ENCODE results near the gene RALA.
"Not testable (repeated sequence)": the region's sequence is repeated elsewhere in the genome, so short reads cannot be mapped to it uniquely, and the experiment has no call there.

Gene RALA

GRCh38 chr7:39647816-39648215, 24.4 kb downstream of the RALA start:
- no peak overlapping the region for H3K4me3 Mint-ChIP-seq
- H3K27ac Mint-ChIP-seq, result no peak overlapping the region
- peaks cover 60% of the 10 kb centered on the region for H3K4me1 Mint-ChIP-seq (ENCODE audit: low read depth)
- peaks cover 13% of the 10 kb centered on the region for H3K36me3 Mint-ChIP-seq (ENCODE audit: low read depth)
- H3K9me3 Mint-ChIP-seq, result no peaks in the 10 kb centered on the region
- no peaks in the 10 kb centered on the region for H3K27me3 Mint-ChIP-seq

GRCh38 chr7:39650676-39651075, 27.3 kb downstream of the RALA start:
- H3K9me3 Mint-ChIP-seq, result no peaks in the 10 kb centered on the region
- H3K36me3 Mint-ChIP-seq (ENCODE audit: low read depth), result peaks cover 22% of the 10 kb centered on the region
- H3K4me3 Mint-ChIP-seq, result no peak overlapping the region
- no peaks in the 10 kb centered on the region for H3K27me3 Mint-ChIP-seq
- H3K27ac Mint-ChIP-seq, result no peak overlapping the region
- H3K4me1 Mint-ChIP-seq (ENCODE audit: low read depth), result peaks cover 44% of the 10 kb centered on the region

GRCh38 chr7:39651265-39651664, 27.9 kb downstream of the RALA start:
- H3K9me3 Mint-ChIP-seq, result no peaks in the 10 kb centered on the region
- no peak overlapping the region for H3K4me3 Mint-ChIP-seq
- H3K36me3 Mint-ChIP-seq (ENCODE audit: low read depth), result peaks cover 28% of the 10 kb centered on the region
- H3K27ac Mint-ChIP-seq, result no peak overlapping the region
- no peaks in the 10 kb centered on the region for H3K27me3 Mint-ChIP-seq
- H3K4me1 Mint-ChIP-seq (ENCODE audit: low read depth), result peaks cover 48% of the 10 kb centered on the region

GRCh38 chr7:39656415-39656814, 33.0 kb downstream of the RALA start:
- Mint-ChIP-seq H3K4me3 (no peak overlapping the region), H3K9me3 (no peaks in the 10 kb centered on the region), H3K27ac (no peak overlapping the region), H3K27me3 (no peaks in the 10 kb centered on the region), H3K36me3 (ENCODE audit: low read depth) (peaks cover 37% of the 10 kb centered on the region), H3K4me1 (ENCODE audit: low read depth) (peaks cover 22% of the 10 kb centered on the region)

- H3K27ac Mint-ChIP-seq, result no peak overlapping the region
- peaks cover 11% of the 10 kb centered on the region for H3K9me3 Mint-ChIP-seq
- no peak overlapping the region for H3K4me3 Mint-ChIP-seq
- peaks cover 27% of the 10 kb centered on the region for H3K4me1 Mint-ChIP-seq (ENCODE audit: low read depth)
- H3K27me3 Mint-ChIP-seq, result no peaks in the 10 kb centered on the region
- peaks cover 62% of the 10 kb centered on the region for H3K36me3 Mint-ChIP-seq (ENCODE audit: low read depth)
These were observed 36.1 kb downstream of the RALA start for GRCh38 chr7:39659356-39660013.

- peaks cover 61% of the 10 kb centered on the region for H3K36me3 Mint-ChIP-seq (ENCODE audit: low read depth)
- peaks cover 11% of the 10 kb centered on the region for H3K9me3 Mint-ChIP-seq
- no peaks in the 10 kb centered on the region for H3K27me3 Mint-ChIP-seq
- H3K27ac Mint-ChIP-seq, result no peak overlapping the region
- H3K4me3 Mint-ChIP-seq, result no peak overlapping the region
- H3K4me1 Mint-ChIP-seq (ENCODE audit: low read depth), result peaks cover 23% of the 10 kb centered on the region
These were observed 38.6 kb downstream of the RALA start for GRCh38 chr7:39661960-39662359.

- Mint-ChIP-seq H3K4me1 (ENCODE audit: low read depth) (peaks cover 28% of the 10 kb centered on the region), H3K27me3 (no peaks in the 10 kb centered on the region), H3K36me3 (ENCODE audit: low read depth) (peaks cover 65% of the 10 kb centered on the region), H3K27ac (no peak overlapping the region), H3K4me3 (no peak overlapping the region), H3K9me3 (peaks cover 11% of the 10 kb centered on the region)
These were observed 39.9 kb downstream of the RALA start for GRCh38 chr7:39663263-39663662.

- Mint-ChIP-seq H3K36me3 (ENCODE audit: low read depth) (peaks cover 65% of the 10 kb centered on the region), H3K27ac (no peak overlapping the region), H3K4me3 (no peak overlapping the region), H3K4me1 (ENCODE audit: low read depth) (peaks cover 29% of the 10 kb centered on the region), H3K27me3 (no peaks in the 10 kb centered on the region), H3K9me3 (peaks cover 11% of the 10 kb centered on the region)
These were observed 40.7 kb downstream of the RALA start for GRCh38 chr7:39664057-39664456.

- Mint-ChIP-seq H3K4me3 (no peak overlapping the region), H3K27me3 (no peaks in the 10 kb centered on the region), H3K36me3 (ENCODE audit: low read depth) (peaks cover 64% of the 10 kb centered on the region), H3K27ac (no peak overlapping the region), H3K4me1 (ENCODE audit: low read depth) (peaks cover 32% of the 10 kb centered on the region), H3K9me3 (peaks cover 11% of the 10 kb centered on the region)
These were observed 41.2 kb downstream of the RALA start for GRCh38 chr7:39664585-39664984.

- peaks cover 50% of the 10 kb centered on the region for H3K36me3 Mint-ChIP-seq (ENCODE audit: low read depth)
- no peak overlapping the region for H3K27ac Mint-ChIP-seq
- peaks cover 11% of the 10 kb centered on the region for H3K9me3 Mint-ChIP-seq
- H3K27me3 Mint-ChIP-seq, result no peaks in the 10 kb centered on the region
- H3K4me1 Mint-ChIP-seq (ENCODE audit: low read depth), result peaks cover 35% of the 10 kb centered on the region
- no peak overlapping the region for H3K4me3 Mint-ChIP-seq
These were observed 43.2 kb downstream of the RALA start for GRCh38 chr7:39666562-39666961.

GRCh38 chr7:39667341-39667923, 44.1 kb downstream of the RALA start:
- peaks cover 41% of the 10 kb centered on the region for H3K36me3 Mint-ChIP-seq (ENCODE audit: low read depth)
- H3K4me1 Mint-ChIP-seq (ENCODE audit: low read depth), result peaks cover 32% of the 10 kb centered on the region
- peak overlapping the region; percentile 50 for H3K27ac Mint-ChIP-seq
- no peaks in the 10 kb centered on the region for H3K27me3 Mint-ChIP-seq
- peaks cover 8% of the 10 kb centered on the region for H3K9me3 Mint-ChIP-seq
- no peak overlapping the region for H3K4me3 Mint-ChIP-seq

GRCh38 chr7:39668280-39668679, 44.9 kb downstream of the RALA start:
- H3K4me3 Mint-ChIP-seq, H3K9me3 Mint-ChIP-seq, H3K27me3 Mint-ChIP-seq, H3K27ac Mint-ChIP-seq: not testable (repeated sequence)
- Mint-ChIP-seq H3K36me3 (ENCODE audit: low read depth) (peaks cover 32% of the 10 kb centered on the region), H3K4me1 (ENCODE audit: low read depth) (peaks cover 35% of the 10 kb centered on the region)

- H3K9me3 Mint-ChIP-seq, result no peaks in the 10 kb centered on the region
- peaks cover 30% of the 10 kb centered on the region for H3K4me1 Mint-ChIP-seq (ENCODE audit: low read depth)
- no peaks in the 10 kb centered on the region for H3K27me3 Mint-ChIP-seq
- H3K36me3 Mint-ChIP-seq (ENCODE audit: low read depth), result peaks cover 18% of the 10 kb centered on the region
- no peak overlapping the region for H3K27ac Mint-ChIP-seq
- no peak overlapping the region for H3K4me3 Mint-ChIP-seq
These were observed 46.7 kb downstream of the RALA start for GRCh38 chr7:39670052-39670451.

- no peaks in the 10 kb centered on the region for H3K9me3 Mint-ChIP-seq
- H3K36me3 Mint-ChIP-seq (ENCODE audit: low read depth), result peaks cover 21% of the 10 kb centered on the region
- no peak overlapping the region for H3K27ac Mint-ChIP-seq
- H3K4me3 Mint-ChIP-seq, result no peak overlapping the region
- peaks cover 23% of the 10 kb centered on the region for H3K4me1 Mint-ChIP-seq (ENCODE audit: low read depth)
- no peaks in the 10 kb centered on the region for H3K27me3 Mint-ChIP-seq
These were observed 47.6 kb downstream of the RALA start for GRCh38 chr7:39670934-39671333.

- no peaks in the 10 kb centered on the region for H3K27me3 Mint-ChIP-seq
- H3K9me3 Mint-ChIP-seq, result no peaks in the 10 kb centered on the region
- peaks cover 23% of the 10 kb centered on the region for H3K4me1 Mint-ChIP-seq (ENCODE audit: low read depth)
- no peak overlapping the region for H3K27ac Mint-ChIP-seq
- H3K36me3 Mint-ChIP-seq (ENCODE audit: low read depth), result peaks cover 26% of the 10 kb centered on the region
- H3K4me3 Mint-ChIP-seq, result no peak overlapping the region
These were observed 48.8 kb downstream of the RALA start for GRCh38 chr7:39672176-39672575.

- Mint-ChIP-seq H3K36me3 (ENCODE audit: low read depth) (peaks cover 24% of the 10 kb centered on the region), H3K4me1 (ENCODE audit: low read depth) (peaks cover 22% of the 10 kb centered on the region), H3K4me3 (no peak overlapping the region), H3K9me3 (no peaks in the 10 kb centered on the region), H3K27ac (no peak overlapping the region), H3K27me3 (no peaks in the 10 kb centered on the region)
These were observed 50.5 kb downstream of the RALA start for GRCh38 chr7:39673868-39674267.
